GM12865 (cell line): ENCODE data around the gene NFU1.
"Not testable (repeated sequence)": the region's sequence is repeated elsewhere in the genome, so short reads cannot be mapped to it uniquely, and the experiment has no call there.

Experiments used
- DNase-seq: peaks from one replicate; pipeline ENCODE4 v3.0.0; 2010; ENCODE audit warnings: low read depth
- H3K4me3 ChIP-seq: 2 replicates; pipeline ENCODE4 v1.5.1; 2011; ENCODE audit warnings: mild to moderate bottlenecking, low read depth, low read length, control low read depth
- TF ChIP-seq, protein P1 (sequence below): IDR thresholded peaks from 2 replicates; pipeline ENCODE4 v1.5.1; 2011; ENCODE audit warnings: low read length, control low read depth, low read depth, inconsistent platforms; ENCODE audit not compliant: insufficient read depth; ENCODE audit errors: missing control alignments

Gene NFU1

DNA sequence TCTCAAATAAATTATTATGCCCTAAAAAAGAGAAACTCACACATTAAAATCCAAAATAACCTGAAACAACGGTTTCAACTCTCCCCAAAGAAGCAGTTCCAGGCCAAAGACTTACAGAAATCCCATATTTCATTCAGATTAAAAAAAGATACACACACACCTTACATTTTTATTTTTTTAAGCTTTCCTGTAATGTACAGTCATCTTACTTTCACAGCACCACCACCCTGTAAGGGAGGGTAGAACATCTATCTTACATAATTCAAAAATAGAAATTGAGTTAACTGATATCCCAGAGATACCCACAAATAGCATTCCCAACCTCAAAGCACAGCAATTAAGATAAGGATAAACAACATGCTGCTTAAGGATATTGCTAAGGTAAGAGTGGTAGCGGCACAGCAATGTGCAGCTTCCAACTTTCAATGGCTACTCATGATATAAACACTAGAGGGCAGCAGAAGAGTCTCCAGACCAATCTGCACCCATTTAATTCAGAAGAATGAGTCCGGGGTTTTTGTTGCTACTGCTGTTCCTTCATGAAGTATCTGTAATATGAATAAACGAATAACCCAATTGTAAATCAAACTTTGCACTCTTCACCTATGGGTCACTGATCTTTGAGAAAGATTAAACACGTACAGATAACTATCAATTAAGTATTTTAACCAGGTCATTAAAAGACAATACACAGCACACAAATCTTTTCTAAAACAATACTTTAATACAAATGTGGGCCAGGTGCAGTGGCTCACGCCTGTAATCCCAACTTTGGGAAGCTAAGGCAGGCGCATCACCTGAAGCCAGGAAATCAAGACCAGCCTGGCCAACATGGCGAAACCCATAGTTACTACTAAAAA is 61.5 kb downstream of the NFU1 start:
- TF ChIP-seq, protein P1, sequence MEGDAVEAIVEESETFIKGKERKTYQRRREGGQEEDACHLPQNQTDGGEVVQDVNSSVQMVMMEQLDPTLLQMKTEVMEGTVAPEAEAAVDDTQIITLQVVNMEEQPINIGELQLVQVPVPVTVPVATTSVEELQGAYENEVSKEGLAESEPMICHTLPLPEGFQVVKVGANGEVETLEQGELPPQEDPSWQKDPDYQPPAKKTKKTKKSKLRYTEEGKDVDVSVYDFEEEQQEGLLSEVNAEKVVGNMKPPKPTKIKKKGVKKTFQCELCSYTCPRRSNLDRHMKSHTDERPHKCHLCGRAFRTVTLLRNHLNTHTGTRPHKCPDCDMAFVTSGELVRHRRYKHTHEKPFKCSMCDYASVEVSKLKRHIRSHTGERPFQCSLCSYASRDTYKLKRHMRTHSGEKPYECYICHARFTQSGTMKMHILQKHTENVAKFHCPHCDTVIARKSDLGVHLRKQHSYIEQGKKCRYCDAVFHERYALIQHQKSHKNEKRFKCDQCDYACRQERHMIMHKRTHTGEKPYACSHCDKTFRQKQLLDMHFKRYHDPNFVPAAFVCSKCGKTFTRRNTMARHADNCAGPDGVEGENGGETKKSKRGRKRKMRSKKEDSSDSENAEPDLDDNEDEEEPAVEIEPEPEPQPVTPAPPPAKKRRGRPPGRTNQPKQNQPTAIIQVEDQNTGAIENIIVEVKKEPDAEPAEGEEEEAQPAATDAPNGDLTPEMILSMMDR, result peak; percentile 43
- DNase-seq, result peak; percentile 31
- H3K4me3 ChIP-seq, result no peak overlapping the region

DNA sequence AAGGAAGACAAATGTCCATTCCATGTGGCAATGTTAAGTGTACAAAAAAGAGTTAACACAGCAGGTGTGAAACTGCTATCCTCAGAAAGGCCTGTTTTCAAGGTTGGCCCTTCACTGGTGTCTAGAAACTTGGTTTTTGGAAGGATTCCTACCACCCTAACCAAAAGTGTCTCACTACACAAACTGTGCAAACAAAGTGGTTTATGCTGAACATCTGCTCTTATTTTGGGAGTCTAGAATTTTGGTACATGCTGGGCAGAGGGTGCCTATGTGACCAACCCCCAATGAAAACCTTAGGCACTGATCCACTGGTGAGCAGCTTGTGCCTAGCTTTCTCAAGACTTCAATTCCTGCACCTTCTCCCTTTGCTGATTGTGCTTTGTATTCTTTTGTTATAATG is 64.5 kb downstream of the NFU1 start:
- no peak overlapping the region for H3K4me3 ChIP-seq
- TF ChIP-seq, protein P1, result no peak
- DNase-seq, result no peak

DNA sequence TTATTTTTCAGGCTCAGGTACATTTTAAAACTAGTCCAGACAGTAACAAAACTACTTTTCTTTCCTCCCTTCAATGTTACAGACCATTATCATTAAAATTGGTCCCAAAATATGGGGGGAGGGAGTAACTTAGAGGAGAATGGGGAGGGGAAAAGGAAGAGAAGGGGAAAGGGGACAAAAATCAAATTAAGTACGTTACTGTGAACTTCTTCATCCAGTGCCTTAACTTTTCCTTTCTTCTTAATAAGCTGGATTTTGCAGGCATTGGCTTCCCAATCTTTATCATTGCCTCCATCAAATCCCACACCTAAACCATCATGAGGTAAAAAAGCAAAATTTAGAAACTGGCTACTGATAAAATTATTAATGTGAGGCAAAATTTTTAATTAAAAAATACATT is 67.4 kb downstream of the NFU1 start:
- DNase-seq, result no peak
- no peak overlapping the region for H3K4me3 ChIP-seq
- TF ChIP-seq, protein P1, result no peak

DNA sequence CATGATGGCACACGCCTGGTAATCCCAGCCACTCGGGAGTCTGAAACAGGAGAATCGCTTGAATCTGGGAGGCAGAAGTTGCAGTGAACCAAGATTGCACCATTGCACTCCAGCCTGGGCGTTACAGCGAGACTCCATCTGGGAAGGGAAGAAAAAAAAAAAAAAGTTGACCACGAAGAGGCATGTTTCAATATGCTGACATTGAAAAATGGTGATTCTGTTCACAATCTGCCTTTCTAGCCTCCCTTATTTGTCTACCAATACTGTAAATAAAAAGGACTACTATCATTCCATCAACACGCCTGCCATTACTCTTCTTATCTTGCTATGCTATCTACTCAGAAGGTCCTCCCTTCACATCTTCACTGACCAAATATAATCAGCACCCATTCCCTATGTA is 68.6 kb downstream of the NFU1 start:
- DNase-seq, result no peak
- TF ChIP-seq, protein P1, result no peak
- H3K4me3 ChIP-seq, result no peak overlapping the region

DNA sequence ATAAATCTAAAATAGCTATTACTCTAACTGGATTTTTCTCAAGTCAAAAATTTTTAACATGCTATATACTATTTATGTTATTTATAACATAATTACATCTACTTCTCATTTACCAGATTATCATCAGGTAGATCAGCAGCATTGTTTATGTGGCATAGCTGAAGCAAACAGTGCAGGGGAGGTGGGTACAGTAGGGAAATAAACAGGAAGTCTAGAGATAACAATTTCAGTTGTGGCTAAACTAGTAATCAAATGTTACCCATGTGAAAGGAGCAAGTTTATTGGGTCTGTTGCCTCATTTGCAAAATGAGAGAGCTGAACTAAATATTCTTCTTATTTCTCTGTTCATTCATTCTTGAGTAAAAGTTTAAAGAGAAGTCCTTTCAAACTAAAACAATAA is 77.9 kb downstream of the NFU1 start:
- DNase-seq, result no peak
- TF ChIP-seq, protein P1, result no peak
- H3K4me3 ChIP-seq, result no peak overlapping the region

DNA sequence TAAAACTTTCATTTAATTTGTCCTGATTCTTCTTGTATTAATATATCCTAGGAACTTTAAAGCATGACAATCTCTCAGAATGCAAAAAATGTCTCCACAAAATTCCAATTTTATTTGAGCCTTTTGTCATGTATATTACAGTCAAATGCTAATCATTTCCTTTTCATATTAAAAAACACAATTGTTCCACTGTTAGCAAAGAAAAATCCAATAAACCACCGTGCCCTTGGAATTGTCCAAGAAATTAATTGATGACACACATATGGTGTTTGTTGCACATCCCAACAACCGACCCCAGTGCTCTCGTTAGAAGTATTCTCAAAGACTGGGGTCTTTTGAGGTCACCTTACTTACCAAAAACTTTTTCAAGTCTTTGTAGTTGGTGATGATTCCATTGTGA is 78.3 kb downstream of the NFU1 start:
- DNase-seq, result no peak
- TF ChIP-seq, protein P1, result no peak
- H3K4me3 ChIP-seq, result no peak overlapping the region

DNA sequence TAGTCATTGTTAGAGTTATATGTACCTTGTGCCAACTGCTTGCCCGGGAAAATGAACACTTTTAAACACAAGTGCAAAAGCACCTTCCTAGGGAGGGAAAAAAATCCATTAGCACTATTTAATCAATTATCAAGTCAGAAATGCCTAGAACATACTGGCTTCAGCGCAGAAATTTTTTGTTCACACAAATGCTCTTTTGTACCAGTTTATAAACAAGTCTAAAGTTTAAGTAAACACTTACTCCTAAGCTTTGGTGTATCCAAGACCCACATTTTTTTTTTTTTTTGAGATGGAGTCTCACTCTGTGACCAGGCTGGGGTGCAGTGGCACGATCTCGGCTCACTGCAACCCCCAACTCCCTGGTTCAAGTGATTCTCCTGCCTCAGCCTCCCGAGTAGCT is 80.8 kb downstream of the NFU1 start:
- no peak overlapping the region for H3K4me3 ChIP-seq
- TF ChIP-seq, protein P1, result no peak
- no peak for DNase-seq

DNA sequence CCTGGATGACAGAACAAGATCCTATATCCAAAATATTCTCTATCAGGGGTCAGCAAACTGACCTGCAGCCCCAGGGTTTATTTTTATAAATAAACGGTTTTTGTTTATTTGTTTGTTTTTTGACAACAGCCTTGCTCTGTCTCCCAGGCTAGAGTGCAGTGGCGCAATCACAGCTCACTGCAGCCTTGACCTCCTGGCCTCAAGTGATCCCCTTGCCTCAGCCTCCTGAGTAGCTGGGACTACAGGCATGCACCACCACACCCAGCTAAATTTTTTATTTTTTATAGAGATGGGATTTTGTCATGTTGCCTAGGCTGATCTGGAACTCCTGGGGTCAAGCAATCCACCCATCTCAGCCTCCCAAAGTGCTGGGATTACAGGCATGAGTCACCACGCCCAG is 82.3 kb downstream of the NFU1 start:
- H3K4me3 ChIP-seq, DNase-seq: not testable (repeated sequence)
